GM19351 (cell line): ENCODE results near the gene SCYGR1.
"Not testable (repeated sequence)": the region's sequence is repeated elsewhere in the genome, so short reads cannot be mapped to it uniquely, and the experiment has no call there.

ENCODE experiments used
- ATAC-seq: cut with Tn5 transposase; IDR thresholded peaks from one replicate; pipeline ENCODE4 v1.9.1; 2021; ENCODE audit warnings: mild to moderate bottlenecking, moderate library complexity; ENCODE audit not compliant: unreplicated experiment

Gene SCYGR1, protein sequence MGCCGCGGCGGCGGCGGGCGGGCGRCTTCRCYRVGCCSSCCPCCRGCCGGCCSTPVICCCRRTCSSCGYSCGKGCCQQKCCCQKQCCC

DNA sequence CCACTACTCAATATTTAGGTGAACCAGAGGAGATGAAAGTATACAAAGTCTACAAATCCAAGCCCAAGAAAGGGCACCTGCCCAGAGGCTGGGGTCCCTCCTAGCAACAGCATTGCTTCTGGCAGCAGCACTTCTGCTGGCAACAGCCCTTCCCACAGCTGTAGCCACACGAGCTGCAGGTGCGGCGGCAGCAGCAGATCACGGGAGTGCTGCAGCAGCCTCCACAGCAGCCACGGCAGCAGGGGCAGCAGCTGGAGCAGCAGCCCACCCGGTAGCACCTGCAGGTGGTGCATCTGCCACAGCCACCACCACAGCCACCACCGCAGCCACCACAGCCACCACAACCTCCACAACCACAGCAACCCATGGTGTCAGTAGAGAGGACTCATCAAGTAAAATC, at the start of gene SCYGR1:
Gene SCYGR1 (minus strand): TSS at position 367 of the 400 bp plus-strand sequence. CDS start 0 bp downstream, at position 367.
- not testable (repeated sequence) for ATAC-seq

- ATAC-seq = no peak
Observed at GRCh38 chr2:227436436-227437174, 48.9 kb upstream of the SCYGR1 start.

GRCh38 chr2:227433171-227433570, 45.4 kb upstream of the SCYGR1 start:
- no peak for ATAC-seq

GRCh38 chr2:227430639-227431038, 42.9 kb upstream of the SCYGR1 start:
- ATAC-seq = no peak

- ATAC-seq = no peak
Observed at GRCh38 chr2:227428731-227429285, 41.1 kb upstream of the SCYGR1 start.

DNA sequence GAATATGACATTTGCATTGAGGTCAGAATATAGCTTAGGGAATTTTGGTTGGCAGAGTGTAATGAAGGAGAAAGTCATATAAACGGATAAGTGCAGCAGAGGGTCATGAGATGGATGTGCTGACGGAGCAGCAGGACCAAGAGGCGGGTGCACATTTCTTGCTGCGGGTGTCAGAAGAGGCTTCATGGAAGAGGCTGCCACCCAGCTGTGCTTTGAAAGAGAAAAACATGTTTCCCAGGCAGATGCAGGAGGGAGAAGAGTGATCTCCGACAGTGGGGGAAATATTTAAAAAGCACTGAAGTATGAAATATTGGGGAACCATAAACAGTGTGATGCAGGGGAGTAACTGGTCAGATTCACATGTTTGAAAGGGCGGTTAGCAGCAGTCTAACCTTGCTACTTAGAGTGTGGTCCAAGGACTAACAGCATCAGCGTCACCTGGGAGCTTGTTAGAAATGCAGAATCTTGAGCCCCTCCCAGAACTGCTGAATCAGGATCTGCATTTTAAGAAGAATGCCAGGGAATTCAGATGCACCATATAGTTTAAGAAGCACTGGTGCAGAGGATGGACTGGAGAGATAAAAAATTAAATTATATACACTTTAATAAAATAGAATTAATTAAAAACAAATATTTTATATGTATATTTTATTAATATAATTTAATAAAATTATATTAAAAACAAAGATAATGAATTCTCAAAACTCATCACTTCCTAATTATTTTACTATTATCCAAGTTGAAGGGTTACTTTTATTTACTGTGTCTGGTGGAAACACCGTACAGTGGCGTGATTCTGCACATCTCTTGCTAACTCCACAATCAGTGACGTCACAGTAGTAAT, 36.1 kb upstream of the SCYGR1 start:
- ATAC-seq = no peak

DNA sequence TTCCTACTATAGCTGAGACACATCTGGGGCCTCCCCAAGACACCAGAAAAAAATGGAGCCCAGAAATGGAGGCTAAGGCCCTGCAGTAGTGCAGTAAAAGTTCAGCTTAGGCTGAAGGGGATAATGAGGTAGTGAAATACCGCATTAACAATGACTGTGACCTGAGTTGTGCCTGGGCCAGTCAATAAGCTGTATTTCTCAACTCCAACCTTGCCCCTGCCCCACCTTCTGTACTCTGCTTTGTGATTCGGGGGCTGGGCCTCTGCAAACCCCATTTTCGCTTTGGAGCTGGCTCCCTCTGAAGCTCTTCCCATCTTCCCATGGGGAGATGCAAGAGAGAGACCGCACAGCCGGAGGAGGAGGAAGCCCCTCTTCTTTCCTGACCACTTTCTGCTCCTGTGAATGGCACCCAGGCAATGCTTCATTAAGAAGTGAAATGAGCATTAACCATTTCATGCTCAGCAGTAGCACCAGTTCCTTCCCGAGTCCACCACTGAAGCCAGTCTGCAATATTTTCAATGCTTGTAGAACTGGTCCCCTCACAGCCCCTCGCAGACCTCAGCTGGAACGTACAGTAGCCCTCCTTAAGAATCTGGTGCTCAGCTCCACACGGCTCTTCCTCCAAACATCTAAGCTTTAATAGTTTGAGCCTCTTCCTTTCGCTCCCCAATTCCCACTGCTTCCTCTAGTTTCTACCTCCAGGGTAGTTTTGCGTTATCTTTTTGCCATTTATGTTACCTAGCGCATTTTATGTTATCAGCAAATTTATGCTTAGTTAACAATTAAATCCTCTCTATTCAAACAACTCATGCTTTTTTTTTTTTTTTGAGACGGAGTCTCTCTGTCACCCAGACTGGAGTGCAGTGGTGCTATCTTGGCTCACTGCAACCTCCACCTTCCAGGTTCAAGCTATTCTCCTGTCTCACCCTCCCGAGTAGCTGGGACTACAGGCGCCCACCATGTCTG, 32.6 kb upstream of the SCYGR1 start:
- no peak for ATAC-seq

- ATAC-seq = no peak
Observed at GRCh38 chr2:227416701-227417100, 29.0 kb upstream of the SCYGR1 start.

DNA sequence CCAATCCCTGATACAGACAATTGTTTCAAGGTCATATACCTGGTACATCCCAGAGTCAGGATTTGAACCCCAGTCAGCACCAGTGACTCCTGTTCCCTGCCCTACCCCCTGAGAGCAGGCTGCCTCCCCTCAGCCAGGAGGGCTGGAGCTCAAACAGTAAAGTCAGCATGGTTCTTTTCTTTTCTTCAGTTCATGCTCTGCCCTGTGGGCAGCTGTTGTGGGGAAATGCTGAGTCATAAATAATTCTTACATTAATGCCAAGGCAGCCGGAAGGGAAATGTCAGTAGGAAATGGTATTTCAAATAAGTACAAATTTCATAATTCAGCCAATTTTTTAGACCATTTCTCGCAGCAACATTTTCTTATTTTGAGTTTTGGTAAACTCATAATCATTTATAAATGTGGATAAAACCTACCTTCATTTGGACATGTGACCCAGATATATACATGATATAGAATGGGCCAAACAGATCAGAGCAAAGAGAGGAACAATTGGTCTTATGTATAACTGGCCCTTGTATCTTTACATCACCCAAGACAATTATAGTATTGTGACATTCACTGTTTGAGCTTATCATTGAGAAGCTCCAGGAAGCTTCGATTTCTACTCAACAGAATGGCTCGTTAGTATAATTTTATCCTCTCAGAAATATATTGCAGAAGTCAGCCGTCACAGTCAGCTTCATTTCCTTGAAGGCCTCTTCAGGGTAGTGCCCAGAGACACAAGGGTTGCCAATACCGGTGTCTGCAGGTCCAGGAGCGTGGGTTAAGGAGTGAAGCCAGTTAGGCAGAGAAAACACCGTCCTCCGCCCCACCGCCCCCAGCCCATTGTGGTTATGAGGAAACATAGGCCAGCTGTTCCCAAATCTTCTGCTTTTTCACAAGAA, 28.0 kb upstream of the SCYGR1 start:
- peak; percentile 39 for ATAC-seq

DNA sequence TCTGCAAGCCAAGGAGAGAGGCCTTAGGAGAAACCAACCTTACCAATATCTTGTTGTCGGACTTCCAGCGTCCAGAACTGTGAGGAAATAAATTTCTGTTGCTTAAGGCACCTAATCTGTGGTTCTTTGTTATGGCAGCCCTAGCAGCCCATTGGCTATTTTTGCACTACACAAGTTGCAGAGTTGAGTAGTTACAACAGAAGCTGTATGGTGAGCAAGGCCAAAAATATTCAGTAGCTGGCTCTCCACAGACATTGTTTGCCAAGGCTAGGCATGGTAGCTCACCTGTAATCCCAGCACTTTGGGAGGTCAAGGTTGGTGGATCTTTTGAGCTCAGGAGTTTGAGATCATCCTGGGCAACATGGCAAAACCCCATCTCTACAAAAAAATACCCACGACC, 27.1 kb upstream of the SCYGR1 start:
- no peak for ATAC-seq

DNA sequence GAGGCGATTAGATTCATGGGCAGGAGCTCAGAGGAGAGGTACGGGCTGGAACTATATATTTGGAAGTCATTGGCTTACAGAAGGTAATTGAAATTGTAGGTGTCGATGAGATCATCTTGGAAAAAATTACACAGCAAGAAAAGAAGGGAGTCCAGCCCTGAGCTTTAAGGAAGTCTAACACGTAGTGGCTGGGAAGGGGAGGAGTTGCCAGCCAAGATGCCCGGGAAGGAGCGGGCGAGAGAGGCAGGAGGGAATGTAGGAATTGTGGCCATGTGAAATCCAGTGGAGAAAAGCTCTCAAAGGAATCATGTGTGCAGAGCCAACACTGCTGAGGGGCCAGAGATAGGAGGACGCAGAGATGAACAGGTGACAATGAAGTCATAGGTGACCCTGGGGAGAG, 25.6 kb upstream of the SCYGR1 start:
- no peak for ATAC-seq

DNA sequence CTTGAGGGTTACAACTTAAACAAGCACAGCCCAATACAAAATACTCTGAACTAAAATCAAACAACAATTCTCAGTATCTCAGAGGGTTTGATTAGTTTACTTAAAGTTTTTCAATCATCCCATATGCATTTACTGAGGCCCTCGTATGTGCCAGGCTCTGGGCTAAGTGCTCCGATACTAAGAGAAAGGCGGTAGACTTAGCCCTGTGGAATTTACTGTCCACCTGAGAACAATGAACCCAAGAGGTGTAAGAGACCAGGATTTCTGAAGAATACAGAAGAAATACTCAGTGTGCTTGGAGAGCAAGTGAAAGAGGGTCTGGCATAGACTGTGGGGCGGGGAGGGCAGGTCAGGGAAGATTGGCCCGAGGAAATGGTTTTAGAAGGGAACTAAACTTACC, 25.1 kb upstream of the SCYGR1 start:
- no peak for ATAC-seq

DNA sequence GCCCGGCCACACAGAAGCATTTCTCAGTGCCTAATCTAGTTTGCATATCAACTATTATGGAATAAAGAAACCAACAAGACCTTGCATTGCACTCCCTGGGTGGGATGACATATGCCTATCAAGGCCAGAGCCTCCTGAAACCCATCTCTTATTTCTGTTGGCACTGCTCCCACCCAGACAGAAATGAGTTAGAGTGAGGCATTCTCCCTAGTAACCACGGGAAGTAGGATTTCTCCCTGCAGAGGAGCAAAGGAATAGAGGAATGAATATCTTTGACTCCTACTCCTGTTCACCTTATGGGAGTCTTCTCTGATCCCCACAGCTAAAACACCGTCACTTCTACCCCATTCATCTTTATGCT, 24.2 kb upstream of the SCYGR1 start:
- no peak for ATAC-seq

DNA sequence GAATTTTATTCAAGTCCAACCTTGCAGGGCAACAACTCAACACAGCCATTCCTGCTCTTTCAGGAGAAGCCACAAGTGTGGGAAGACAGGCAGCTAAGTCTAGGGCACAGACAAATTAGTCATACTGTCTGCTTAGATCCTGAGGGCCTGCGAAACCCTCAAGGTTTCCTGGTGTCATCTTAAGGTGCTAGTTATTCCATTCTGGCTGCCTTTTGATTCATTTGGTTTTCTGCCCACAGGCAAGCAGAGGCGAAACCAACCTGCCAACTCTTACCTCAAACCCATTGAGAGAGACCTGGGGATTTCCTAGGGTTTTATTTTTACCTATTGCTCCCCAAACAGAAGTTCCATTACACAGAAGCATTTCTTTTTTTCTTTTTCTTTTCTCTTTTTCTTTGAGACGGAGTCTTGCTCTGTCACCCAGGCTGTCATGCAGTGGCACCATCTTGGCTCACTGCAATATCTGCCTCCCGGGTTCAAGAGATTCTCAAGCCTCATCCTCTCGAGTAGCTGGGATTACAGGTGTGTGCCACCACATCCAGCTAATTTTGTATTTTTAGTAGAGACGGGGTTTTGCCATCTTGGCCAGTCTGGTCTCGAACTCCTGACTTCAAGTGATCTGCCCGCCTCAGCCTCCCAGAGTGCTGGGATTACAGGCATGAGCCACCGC, 23.7 kb upstream of the SCYGR1 start:
- peak; percentile 65 for ATAC-seq

DNA sequence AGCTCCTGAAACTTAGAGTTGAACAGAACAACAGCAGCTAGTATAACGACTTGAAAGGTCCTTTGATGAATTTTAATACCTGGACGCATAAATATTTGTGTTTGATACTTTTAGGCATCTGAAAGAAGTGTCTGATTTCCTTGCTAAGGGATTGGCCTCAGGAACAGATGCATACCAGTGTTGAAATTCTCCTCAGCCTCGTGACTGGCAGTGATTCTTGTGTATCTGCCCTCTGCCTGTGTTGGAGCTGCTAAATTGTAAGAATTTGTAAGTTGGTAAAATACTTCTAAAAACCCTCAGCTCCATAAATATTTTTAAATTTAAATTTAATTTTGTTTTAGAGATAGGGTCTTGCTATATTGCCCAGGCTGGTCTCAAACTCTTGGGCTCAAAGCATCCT, 22.4 kb upstream of the SCYGR1 start:
- ATAC-seq = no peak

GRCh38 chr2:227407591-227408151, 19.9 kb upstream of the SCYGR1 start:
- ATAC-seq = no peak

- peak; percentile 52 for ATAC-seq
Observed at GRCh38 chr2:227406177-227407031, 18.7 kb upstream of the SCYGR1 start.
